ENCODE data around the gene SEMA4B. TPM values are rescaled to one million over a fixed set of nuclear protein-coding genes. Genes with fewer than 3 reads are reported as not detected.

The SEMA4B gene
- total and polyA plus RNA-seq, 9 of the 15 experiments (the other 6 are each of a cell fraction or from before 2014, with no cell fraction given) = 1.3 to 33.6 (median 11.0) TPM

DNA sequence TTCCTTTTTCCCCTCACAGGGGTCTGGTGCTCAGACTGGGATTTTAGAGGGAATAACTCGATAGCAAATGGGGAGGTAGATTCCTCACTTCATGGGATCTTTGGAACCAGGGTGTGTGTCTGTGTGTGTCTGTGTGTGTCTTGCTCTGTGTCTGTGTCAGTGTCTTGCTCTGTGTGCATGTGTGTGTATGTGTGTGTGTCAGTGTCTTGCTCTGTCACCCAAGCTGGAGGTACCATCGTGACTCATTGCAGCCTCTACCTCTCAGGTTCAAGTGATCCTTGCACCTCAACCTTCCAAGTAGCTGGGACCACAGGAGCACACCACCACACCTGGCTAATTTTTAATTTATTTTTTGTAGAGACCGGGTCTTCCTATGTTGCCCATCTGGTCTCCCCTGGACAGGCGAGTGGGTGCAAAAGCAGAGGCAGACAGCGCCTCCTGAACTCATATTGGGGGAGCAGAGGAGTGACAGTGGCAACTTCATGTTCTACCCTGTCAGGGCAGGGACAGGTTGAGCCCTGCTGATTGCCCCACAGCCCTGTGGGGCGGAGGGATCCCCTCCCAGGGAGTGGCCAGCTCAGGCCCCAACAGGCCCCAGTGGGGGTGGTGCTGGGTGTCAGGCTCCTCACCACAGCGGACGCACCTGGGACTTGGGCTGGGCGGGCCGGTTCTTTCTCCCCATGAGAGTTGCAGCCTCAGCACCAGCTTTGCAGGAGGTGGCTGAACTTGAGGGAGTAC, 10.4 kb upstream of the SEMA4B start:
- ChIA-PET CTCF (ENCODE audit: low intra/inter-chr PET ratio) (no interaction called here), POLR2A (interaction anchor here (0.5 to 3.7 kb wide), 5 partner anchors 10 to 681 kb away, joined by 3 to 24 read pairs (median 3); partner anchors contain the start of genes SEMA4B and TTLL13)
- in situ Hi-C loops (cut with MboI) = no loop called here
- peaks cover 38% of the 10 kb centered on the region; the same call in 2 of the 3 replicates for H3K36me3 ChIP-seq (ENCODE audit: control insufficient read depth, insufficient read depth, low read length)
- no peak overlapping the region for H3K4me3 ChIP-seq
- peaks cover 77% of the 10 kb centered on the region for H3K79me2 ChIP-seq (ENCODE audit: control insufficient read depth, insufficient read depth, low read length)
- FAIRE-seq (peak; percentile 49), DNase-seq (ENCODE audit: extremely low read depth in 1 of 4, low spot score in 3 of 4) (peak; percentile 45 to 65 (median 56)), ATAC-seq (peak; percentile 73)
- no peaks in the 10 kb centered on the region for H3K27me3 ChIP-seq (ENCODE audit: control insufficient read depth in 2 of 2, insufficient read depth in 2 of 2, low read length in 2 of 2)
- 0 out of 2 replicates have a peak overlapping the region, but pooled peaks have one; percentile 28 for H2AFZ ChIP-seq (ENCODE audit: low read depth, low read length)
- H3K9me3 ChIP-seq (replicated peaks; ENCODE audit: control insufficient read depth, insufficient read depth, low read depth, low read length) = no peaks in the 10 kb centered on the region
- intact Hi-C loops (cut with micrococcal nuclease) = no loop called here
- peaks cover 43 to 48% of the 10 kb centered on the region in 2 experiments for H3K4me1 ChIP-seq (replicated peaks in 1 of 2; ENCODE audit: control insufficient read depth in 2 of 2, insufficient read depth in 2 of 2, low read length in 2 of 2)
- H3K27ac ChIP-seq (ENCODE audit: extremely low read depth, low read depth, low read length) = peak overlapping the region; percentile 45
- H3K9me1 ChIP-seq (ENCODE audit: control insufficient read depth, insufficient read depth, low read length) = no peaks in the 10 kb centered on the region
- no TSS peak for BruUV-seq (replicated peaks)
- TF ChIP-seq CEBPB (tag; IDR thresholded peaks at IDR 0.05) = peak; percentile 42
- TF ChIP-seq, protein P1, sequence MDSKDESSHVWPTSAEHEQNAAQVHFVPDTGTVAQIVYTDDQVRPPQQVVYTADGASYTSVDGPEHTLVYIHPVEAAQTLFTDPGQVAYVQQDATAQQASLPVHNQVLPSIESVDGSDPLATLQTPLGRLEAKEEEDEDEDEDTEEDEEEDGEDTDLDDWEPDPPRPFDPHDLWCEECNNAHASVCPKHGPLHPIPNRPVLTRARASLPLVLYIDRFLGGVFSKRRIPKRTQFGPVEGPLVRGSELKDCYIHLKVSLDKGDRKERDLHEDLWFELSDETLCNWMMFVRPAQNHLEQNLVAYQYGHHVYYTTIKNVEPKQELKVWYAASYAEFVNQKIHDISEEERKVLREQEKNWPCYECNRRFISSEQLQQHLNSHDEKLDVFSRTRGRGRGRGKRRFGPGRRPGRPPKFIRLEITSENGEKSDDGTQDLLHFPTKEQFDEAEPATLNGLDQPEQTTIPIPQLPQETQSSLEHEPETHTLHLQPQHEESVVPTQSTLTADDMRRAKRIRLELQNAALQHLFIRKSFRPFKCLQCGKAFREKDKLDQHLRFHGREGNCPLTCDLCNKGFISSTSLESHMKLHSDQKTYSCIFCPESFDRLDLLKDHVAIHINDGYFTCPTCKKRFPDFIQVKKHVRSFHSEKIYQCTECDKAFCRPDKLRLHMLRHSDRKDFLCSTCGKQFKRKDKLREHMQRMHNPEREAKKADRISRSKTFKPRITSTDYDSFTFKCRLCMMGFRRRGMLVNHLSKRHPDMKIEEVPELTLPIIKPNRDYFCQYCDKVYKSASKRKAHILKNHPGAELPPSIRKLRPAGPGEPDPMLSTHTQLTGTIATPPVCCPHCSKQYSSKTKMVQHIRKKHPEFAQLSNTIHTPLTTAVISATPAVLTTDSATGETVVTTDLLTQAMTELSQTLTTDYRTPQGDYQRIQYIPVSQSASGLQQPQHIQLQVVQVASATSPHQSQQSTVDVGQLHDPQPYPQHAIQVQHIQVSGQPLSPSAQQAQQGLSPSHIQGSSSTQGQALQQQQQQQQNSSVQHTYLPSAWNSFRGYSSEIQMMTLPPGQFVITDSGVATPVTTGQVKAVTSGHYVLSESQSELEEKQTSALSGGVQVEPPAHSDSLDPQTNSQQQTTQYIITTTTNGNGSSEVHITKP (IDR thresholded peaks at IDR 0.05; ENCODE audit: partially characterized antibody) = peak; percentile 62
- TF ChIP-seq, protein P2, sequence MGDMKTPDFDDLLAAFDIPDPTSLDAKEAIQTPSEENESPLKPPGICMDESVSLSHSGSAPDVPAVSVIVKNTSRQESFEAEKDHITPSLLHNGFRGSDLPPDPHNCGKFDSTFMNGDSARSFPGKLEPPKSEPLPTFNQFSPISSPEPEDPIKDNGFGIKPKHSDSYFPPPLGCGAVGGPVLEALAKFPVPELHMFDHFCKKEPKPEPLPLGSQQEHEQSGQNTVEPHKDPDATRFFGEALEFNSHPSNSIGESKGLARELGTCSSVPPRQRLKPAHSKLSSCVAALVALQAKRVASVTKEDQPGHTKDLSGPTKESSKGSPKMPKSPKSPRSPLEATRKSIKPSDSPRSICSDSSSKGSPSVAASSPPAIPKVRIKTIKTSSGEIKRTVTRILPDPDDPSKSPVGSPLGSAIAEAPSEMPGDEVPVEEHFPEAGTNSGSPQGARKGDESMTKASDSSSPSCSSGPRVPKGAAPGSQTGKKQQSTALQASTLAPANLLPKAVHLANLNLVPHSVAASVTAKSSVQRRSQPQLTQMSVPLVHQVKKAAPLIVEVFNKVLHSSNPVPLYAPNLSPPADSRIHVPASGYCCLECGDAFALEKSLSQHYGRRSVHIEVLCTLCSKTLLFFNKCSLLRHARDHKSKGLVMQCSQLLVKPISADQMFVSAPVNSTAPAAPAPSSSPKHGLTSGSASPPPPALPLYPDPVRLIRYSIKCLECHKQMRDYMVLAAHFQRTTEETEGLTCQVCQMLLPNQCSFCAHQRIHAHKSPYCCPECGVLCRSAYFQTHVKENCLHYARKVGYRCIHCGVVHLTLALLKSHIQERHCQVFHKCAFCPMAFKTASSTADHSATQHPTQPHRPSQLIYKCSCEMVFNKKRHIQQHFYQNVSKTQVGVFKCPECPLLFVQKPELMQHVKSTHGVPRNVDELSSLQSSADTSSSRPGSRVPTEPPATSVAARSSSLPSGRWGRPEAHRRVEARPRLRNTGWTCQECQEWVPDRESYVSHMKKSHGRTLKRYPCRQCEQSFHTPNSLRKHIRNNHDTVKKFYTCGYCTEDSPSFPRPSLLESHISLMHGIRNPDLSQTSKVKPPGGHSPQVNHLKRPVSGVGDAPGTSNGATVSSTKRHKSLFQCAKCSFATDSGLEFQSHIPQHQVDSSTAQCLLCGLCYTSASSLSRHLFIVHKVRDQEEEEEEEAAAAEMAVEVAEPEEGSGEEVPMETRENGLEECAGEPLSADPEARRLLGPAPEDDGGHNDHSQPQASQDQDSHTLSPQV (IDR thresholded peaks at IDR 0.05) = 0 out of 2 replicates have a peak, but pooled peaks have one; percentile 24
- no peak for TF ChIP-seq FOXJ2 (tag; IDR thresholded peaks at IDR 0.05)
- no peak for TF ChIP-seq ZNF316 (IDR thresholded peaks at IDR 0.05)
- H4K20me1 ChIP-seq (replicated peaks; ENCODE audit: control insufficient read depth, insufficient read depth, low read length) = 0 out of 2 replicates have a peak, but pooled peaks cover 4% of the 10 kb centered on the region
- H3K4me2 ChIP-seq (ENCODE audit: insufficient read depth, low read length) = peak overlapping the region; percentile 60
- WGBS (ENCODE audit: insufficient coverage, low coverage, missing lambda C conversion rate) = 41% methylated on average over 10 of the region's 10 CpGs
- H3K9ac ChIP-seq (ENCODE audit: insufficient read depth in 1 of 2, low read depth in 2 of 2, low read length in 2 of 2) = peak overlapping the region; percentile 37 to 80; a peak in 3 of 4 replicates
